ENCODE measurements around the gene CORO2A. TPM values are rescaled to one million over a fixed set of nuclear protein-coding genes. Genes with fewer than 3 reads are reported as not detected.

The CORO2A gene
- total and polyA plus RNA-seq, 2 donors (not counting 3 experiments of a cell fraction or from before 2014, with no cell fraction given): 0.35 to 0.53 TPM

DNA sequence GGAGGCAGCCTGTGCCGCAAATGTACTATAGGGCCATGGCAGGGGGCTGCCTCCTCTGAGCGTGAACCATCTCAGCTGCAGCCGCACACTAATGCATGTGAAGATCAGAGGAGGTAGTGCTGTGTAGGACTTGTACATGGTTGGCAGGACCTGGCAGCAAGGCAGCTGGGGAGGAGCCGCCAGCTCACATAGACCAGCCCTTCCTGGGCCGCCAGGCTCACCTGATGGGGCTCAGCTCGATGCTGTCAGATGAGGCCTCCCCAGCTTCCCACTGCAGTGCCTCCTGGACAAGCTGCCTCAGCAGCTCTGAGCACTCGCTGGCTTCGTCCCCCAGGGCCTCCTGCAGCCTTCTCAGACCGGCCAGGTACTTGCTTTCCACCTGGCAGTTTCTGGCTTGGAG, 18.0 kb upstream of the CORO2A start:
- Histone ChIP-seq H3K27ac (ENCODE audit: insufficient read depth, low read depth, low read length) (no peak overlapping the region), H2AFZ (ENCODE audit: low read depth, low read length) (no peak overlapping the region), H3K36me3 (ENCODE audit: control insufficient read depth in 2 of 2, extremely low read depth in 1 of 2, insufficient read depth in 2 of 2, low read length in 2 of 2) (no peaks in the 10 kb centered on the region), H4K20me1 (replicated peaks; ENCODE audit: control insufficient read depth, extremely low read depth, insufficient read depth, low read length) (no peaks in the 10 kb centered on the region), H3K9me1 (replicated peaks; ENCODE audit: control insufficient read depth, extremely low read depth, insufficient read depth, low read length) (no peaks in the 10 kb centered on the region), H3K9ac (replicated peaks; ENCODE audit: extremely low read depth, insufficient read depth, low read length) (no peak overlapping the region), H3K27me3 (ENCODE audit: control insufficient read depth in 2 of 2, insufficient read depth in 2 of 2, low read length in 2 of 2) (no peaks in the 10 kb centered on the region), H3K4me3 (replicated peaks in 1 of 3; ENCODE audit: insufficient read depth in 1 of 3, low read depth in 1 of 3, low read length in 3 of 3) (no peak overlapping the region), H3K4me1 (ENCODE audit: control insufficient read depth, extremely low read depth, insufficient read depth, low read length) (no peaks in the 10 kb centered on the region), H3K4me2 (ENCODE audit: insufficient read depth, low read length) (no peak overlapping the region), H3K79me2 (ENCODE audit: control insufficient read depth, insufficient read depth, low read length) (no peaks in the 10 kb centered on the region), H3K9me3 (replicated peaks; ENCODE audit: control insufficient read depth, insufficient read depth, low read length) (no peaks in the 10 kb centered on the region)
- no peak for TF ChIP-seq FOS (IDR thresholded peaks at IDR 0.05; ENCODE audit: borderline replicate concordance, insufficient read depth, low read length)
- TF ChIP-seq GATA2 (IDR thresholded peaks at IDR 0.05; ENCODE audit: insufficient read depth, insufficient read length, low read depth, low read length): no peak
- no peak for TF ChIP-seq JUN (IDR thresholded peaks at IDR 0.05; ENCODE audit: borderline replicate concordance, insufficient read depth, insufficient read length, low read depth)
- no peak for TF ChIP-seq EZH2 (IDR thresholded peaks at IDR 0.05; ENCODE audit: borderline replicate concordance, low read depth, low read length, severe bottlenecking)
- no peak for TF ChIP-seq POLR2A (IDR thresholded peaks at IDR 0.05; ENCODE audit: low read depth, low read length)
- no peak for TF ChIP-seq POLR2AphosphoS5 (IDR thresholded peaks at IDR 0.05; ENCODE audit: insufficient read depth, low read depth, low read length)
- TF ChIP-seq, protein P1, sequence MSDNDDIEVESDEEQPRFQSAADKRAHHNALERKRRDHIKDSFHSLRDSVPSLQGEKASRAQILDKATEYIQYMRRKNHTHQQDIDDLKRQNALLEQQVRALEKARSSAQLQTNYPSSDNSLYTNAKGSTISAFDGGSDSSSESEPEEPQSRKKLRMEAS (IDR thresholded peaks at IDR 0.05; ENCODE audit: insufficient read depth, insufficient read length): no peak
- TF ChIP-seq, protein P2, sequence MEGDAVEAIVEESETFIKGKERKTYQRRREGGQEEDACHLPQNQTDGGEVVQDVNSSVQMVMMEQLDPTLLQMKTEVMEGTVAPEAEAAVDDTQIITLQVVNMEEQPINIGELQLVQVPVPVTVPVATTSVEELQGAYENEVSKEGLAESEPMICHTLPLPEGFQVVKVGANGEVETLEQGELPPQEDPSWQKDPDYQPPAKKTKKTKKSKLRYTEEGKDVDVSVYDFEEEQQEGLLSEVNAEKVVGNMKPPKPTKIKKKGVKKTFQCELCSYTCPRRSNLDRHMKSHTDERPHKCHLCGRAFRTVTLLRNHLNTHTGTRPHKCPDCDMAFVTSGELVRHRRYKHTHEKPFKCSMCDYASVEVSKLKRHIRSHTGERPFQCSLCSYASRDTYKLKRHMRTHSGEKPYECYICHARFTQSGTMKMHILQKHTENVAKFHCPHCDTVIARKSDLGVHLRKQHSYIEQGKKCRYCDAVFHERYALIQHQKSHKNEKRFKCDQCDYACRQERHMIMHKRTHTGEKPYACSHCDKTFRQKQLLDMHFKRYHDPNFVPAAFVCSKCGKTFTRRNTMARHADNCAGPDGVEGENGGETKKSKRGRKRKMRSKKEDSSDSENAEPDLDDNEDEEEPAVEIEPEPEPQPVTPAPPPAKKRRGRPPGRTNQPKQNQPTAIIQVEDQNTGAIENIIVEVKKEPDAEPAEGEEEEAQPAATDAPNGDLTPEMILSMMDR (IDR thresholded peaks at IDR 0.05; ENCODE audit: extremely low read depth in 1 of 2, insufficient read depth in 1 of 2, low read depth in 1 of 2, low read length in 2 of 2): no peak
- no peak for TF ChIP-seq MYC (IDR thresholded peaks at IDR 0.05; ENCODE audit: low read depth, low read length)
- FAIRE-seq (no peak), DNase-seq (ENCODE audit: low read depth, low spot score) (no peak)
- ChIA-PET POLR2A (no interaction called here), CTCF (interaction anchor here (1.1 to 1.3 kb wide), 3 partner anchors 9 to 53 kb away, joined by 3 to 8 read pairs (median 3); no protein-coding TSS in a partner anchor)
- dilution Hi-C loops (cut with MboI; ENCODE audit: extremely low pct_ligation_motif_present, low sequenced_read_pairs) (no loop called here), intact Hi-C loops (cut with micrococcal nuclease) (no loop called here)
- BruUV-seq (replicated peaks): no TSS peak
